Vagina (tissue), 2 donors: ENCODE measurements around the gene ASIC1. TPM values are rescaled to one million over a fixed set of nuclear protein-coding genes. Genes with fewer than 3 reads are reported as not detected.
"Not testable (repeated sequence)": the region's sequence is repeated elsewhere in the genome, so short reads cannot be mapped to it uniquely, and the experiment has no call there.

Experiments
- DNase-seq, 2 donors: peaks; one replicate each; pipeline ENCODE4 v3.0.0-alpha.2; 2017; ENCODE audit errors: extremely low spot score in 2 of 2
- H3K27ac ChIP-seq: fragments of 200-600 bp; sonication (generic); one replicate; pipeline ENCODE4 v1.5.1; 2019
- H3K27me3 ChIP-seq: fragments of 200-600 bp; sonication (generic); one replicate; pipeline ENCODE4 v1.5.1; 2019
- H3K36me3 ChIP-seq, 2 donors: fragments of 200-600 bp; sonication (generic); one replicate each; pipeline ENCODE4 v1.5.1; 2017 to 2019
- H3K4me1 ChIP-seq: fragments of 200-600 bp; sonication (generic); one replicate; pipeline ENCODE4 v1.5.1; 2019
- H3K4me3 ChIP-seq, 2 donors: fragments of 200-600 bp; sonication (generic); 1 replicate in 1 of 2; 2 replicates in 1 of 2; pipeline ENCODE4 v1.5.1; 2016 to 2019
- H3K9me3 ChIP-seq: fragments of 200-600 bp; sonication (generic); one replicate; pipeline ENCODE4 v1.5.1; 2019
- POLR2A ChIP-seq, 2 donors: fragments of 450-650 bp; IDR thresholded peaks; one replicate each; pipeline ENCODE4 v1.6.1; 2017; ENCODE audit warnings: antibody characterized with exemption in 2 of 2, mild to moderate bottlenecking in 2 of 2, moderate library complexity in 2 of 2
- POLR2AphosphoS5 ChIP-seq, 2 donors: sonication (generic); formaldehyde crosslinking; IDR thresholded peaks; one replicate each; pipeline ENCODE4 v1.9.0; 2017; ENCODE audit warnings: antibody characterized with exemption in 2 of 2, mild to moderate bottlenecking in 2 of 2, low read depth in 1 of 2; ENCODE audit not compliant: insufficient read depth in 1 of 2
- intact Hi-C: fragments of 100-400 bp; cut with DNase I; formaldehyde crosslinking; loops from one replicate; pipeline ENCODE4 v1.15.1; 2023
- total RNA-seq: library from RNA; depleted of rRNA; stranded (reverse); fragments of >200 nt; gene quantifications from one replicate; pipeline ENCODE4 v1.2.3, GENCODE V29; 2016
- TF ChIP-seq, protein P1 (sequence below), 3 experiments: fragments of 450-650 bp in 2 of 3; fragments of 200-600 bp in 1 of 3; sonication (generic) in 1 of 3; IDR thresholded peaks; one replicate each; pipeline ENCODE4 v1.5.1; 2017 to 2019; ENCODE audit warnings: antibody characterized with exemption in 3 of 3, mild to moderate bottlenecking in 2 of 3, moderate library complexity in 2 of 3

The ASIC1 gene
- total RNA-seq, 1 donor from 2014 or later = 2.9 TPM

DNA sequence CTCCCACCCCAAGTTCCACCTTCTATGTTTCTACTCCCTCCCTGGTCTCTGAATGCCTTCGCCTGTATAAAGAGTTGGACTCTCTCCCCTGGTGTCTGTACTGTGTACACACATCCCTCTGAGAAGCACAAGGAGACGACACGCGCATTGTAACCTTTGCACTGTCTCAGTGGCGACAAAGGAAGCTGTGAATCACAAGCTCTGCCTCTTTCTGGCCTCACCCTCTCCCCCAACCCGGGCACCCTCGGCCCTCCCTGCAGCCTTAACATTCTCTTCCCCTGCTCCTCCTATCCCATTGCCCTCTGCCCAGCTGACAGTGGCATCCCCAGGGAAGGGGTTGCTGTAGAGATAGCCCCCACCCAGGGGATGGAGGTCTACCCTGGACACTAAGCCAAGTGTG is 25.2 kb downstream of the ASIC1 start:
- Histone ChIP-seq H3K36me3 (peaks cover 0 to 11% of the 10 kb centered on the region in 2 donors), H3K4me1 (peaks cover 29% of the 10 kb centered on the region), H3K27ac (no peak overlapping the region), H3K27me3 (no peaks in the 10 kb centered on the region), H3K9me3 (no peaks in the 10 kb centered on the region), H3K4me3 (no peak overlapping the region)
- intact Hi-C loops = no loop called here
- TF ChIP-seq POLR2AphosphoS5 (IDR thresholded peaks at IDR 0.05; ENCODE audit: insufficient read depth in 1 of 2, low read depth in 1 of 2) (no peak), POLR2A (IDR thresholded peaks at IDR 0.05) (no peak)
- TF ChIP-seq, protein P1, sequence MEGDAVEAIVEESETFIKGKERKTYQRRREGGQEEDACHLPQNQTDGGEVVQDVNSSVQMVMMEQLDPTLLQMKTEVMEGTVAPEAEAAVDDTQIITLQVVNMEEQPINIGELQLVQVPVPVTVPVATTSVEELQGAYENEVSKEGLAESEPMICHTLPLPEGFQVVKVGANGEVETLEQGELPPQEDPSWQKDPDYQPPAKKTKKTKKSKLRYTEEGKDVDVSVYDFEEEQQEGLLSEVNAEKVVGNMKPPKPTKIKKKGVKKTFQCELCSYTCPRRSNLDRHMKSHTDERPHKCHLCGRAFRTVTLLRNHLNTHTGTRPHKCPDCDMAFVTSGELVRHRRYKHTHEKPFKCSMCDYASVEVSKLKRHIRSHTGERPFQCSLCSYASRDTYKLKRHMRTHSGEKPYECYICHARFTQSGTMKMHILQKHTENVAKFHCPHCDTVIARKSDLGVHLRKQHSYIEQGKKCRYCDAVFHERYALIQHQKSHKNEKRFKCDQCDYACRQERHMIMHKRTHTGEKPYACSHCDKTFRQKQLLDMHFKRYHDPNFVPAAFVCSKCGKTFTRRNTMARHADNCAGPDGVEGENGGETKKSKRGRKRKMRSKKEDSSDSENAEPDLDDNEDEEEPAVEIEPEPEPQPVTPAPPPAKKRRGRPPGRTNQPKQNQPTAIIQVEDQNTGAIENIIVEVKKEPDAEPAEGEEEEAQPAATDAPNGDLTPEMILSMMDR (IDR thresholded peaks at IDR 0.05) = no peak
- no peak for DNase-seq

DNA sequence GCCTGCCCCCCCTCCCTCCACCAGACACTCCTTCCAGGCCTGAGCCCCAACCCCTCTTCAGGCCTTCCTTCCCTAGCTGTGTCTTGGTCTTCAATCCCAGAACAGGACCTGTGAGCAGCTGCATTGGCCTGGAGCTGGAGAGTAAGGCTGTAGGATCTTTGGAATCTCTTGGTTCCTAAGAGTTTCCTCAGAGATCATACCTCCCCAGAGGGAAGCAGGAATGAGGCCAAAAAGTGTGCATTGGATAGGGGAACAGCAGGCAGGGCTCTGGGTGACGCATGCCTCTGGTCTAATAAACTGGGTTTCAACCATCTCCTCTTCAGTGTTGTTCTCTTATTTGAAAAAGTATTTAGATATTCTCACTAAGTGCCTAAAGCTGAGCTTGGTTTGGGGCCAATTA is 25.9 kb downstream of the ASIC1 start:
- DNase-seq = no peak
- Histone ChIP-seq H3K4me3 (no peak overlapping the region), H3K9me3 (no peaks in the 10 kb centered on the region), H3K36me3 (peaks cover 0 to 17% of the 10 kb centered on the region in 2 donors), H3K27ac (no peak overlapping the region), H3K27me3 (no peaks in the 10 kb centered on the region), H3K4me1 (peaks cover 29% of the 10 kb centered on the region)
- intact Hi-C loops = no loop called here
- TF ChIP-seq, protein P1 (IDR thresholded peaks at IDR 0.05) = no peak
- TF ChIP-seq POLR2AphosphoS5 (IDR thresholded peaks at IDR 0.05; ENCODE audit: insufficient read depth in 1 of 2, low read depth in 1 of 2) (no peak), POLR2A (IDR thresholded peaks at IDR 0.05) (no peak)

DNA sequence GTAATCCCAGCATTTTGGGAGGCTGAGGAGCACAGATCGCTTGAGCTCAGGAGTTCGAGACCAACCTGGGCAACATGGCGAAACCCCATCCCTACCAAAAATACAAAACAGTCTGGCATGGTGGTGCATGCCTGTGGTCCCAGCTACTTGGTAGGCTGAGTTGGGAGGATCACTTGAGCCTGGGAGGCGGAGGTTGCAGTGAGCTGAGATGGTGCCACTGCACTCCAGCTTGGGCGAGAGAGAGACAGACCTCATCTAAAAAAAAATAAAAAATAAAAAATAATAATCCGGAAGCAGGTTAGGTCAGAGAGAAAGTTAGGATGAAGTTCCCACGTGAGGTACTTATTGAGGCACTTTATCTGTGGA is 27.0 kb downstream of the ASIC1 start:
- DNase-seq, H3K9me3 ChIP-seq, intact Hi-C loops, H3K27me3 ChIP-seq: not testable (repeated sequence)
- Histone ChIP-seq H3K27ac (peak overlapping the region; percentile 96), H3K4me3 (peak overlapping the region; percentile 85 to 93), H3K36me3 (peaks cover 0 to 28% of the 10 kb centered on the region in 2 donors), H3K4me1 (peaks cover 29% of the 10 kb centered on the region)

DNA sequence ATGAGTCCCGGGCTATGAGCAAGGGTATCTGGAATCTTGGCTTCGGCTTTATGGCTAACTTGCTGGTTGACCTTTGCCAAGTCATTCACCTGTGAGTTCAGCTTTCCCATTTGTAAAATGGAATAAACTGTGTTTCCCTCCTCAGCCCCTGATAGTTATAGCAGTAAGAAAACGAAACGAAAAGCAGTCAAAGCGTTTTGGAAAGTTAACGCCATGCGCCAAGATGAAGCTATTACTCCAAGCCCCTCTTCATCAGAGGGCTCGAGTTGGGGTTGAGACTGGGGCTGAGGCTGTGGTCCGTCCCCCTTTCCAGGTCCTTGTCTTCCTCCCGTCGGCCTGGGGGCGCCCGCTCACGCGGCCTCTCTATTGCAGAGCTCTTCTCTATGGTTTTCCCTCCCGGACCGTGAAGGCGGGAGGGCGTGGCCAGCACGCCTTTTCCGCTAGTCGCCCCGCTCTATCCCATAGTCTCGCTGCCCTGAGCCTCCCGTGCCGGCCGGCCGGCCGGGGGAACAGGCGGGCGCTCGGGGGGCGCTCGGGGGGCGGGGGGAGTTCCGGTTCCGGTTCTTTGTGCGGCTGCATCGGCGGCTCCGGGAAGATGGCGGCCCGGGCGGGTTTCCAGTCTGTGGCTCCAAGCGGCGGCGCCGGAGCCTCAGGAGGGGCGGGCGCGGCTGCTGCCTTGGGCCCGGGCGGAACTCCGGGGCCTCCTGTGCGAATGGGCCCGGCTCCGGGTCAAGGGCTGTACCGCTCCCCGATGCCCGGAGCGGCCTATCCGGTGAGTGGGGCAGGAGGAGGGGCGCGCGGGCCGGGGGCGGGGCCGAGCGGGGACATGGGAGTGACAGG is 27.6 kb downstream of the ASIC1 start, which contains the start of gene SMARCD1:
Gene SMARCD1, plus strand, starts transcription at position 568 of the 840 bp plus-strand sequence. Its CDS starts 28 bp downstream, at position 596.
- TF ChIP-seq POLR2A (IDR thresholded peaks at IDR 0.05) (no peak), POLR2AphosphoS5 (IDR thresholded peaks at IDR 0.05; ENCODE audit: insufficient read depth in 1 of 2, low read depth in 1 of 2) (peak in 1 of 2 donors; percentile 54)
- TF ChIP-seq, protein P1 (IDR thresholded peaks at IDR 0.05) = peak in 2 of 3 experiments; percentile 29 to 86
- peaks cover 0 to 34% of the 10 kb centered on the region in 2 donors for H3K36me3 ChIP-seq
- intact Hi-C loops = no loop called here
- no peaks in the 10 kb centered on the region for H3K9me3 ChIP-seq
- peak within 1 kb of the TSS; percentile 85 to 93 for H3K4me3 ChIP-seq
- peak within 1 kb of the TSS; percentile 96 for H3K27ac ChIP-seq
- peaks cover 29% of the 10 kb centered on the region for H3K4me1 ChIP-seq
- H3K27me3 ChIP-seq = no peaks in the 10 kb centered on the region
- DNase-seq = no peak

DNA sequence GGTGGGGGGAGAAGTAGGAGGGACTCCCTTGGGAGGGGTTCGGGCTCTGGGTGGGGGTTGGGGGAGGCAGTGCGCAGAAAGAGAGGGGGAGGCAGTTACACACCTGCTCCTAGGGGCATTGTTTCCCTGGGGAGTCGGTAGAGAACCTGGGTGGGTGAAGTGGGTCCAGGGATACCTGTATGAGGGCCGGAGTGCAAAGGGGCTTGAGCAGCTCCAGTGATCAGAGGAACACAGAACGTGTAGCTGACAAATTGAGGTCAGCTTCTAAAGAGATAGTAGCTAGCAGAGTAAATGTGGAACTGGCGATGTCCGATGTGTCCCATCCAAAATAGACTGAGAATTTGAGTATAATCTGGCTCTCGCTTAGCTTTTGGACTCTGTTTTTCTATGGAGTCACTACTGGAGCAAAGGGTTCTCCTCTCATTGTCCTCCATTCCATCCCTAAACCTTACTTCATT is 28.2 kb downstream of the ASIC1 start:
- peaks cover 0 to 40% of the 10 kb centered on the region in 2 donors for H3K36me3 ChIP-seq
- H3K27me3 ChIP-seq = no peaks in the 10 kb centered on the region
- H3K27ac ChIP-seq = peak overlapping the region; percentile 96
- H3K4me3 ChIP-seq = peak overlapping the region; percentile 85 to 93
- peaks cover 26% of the 10 kb centered on the region for H3K4me1 ChIP-seq
- intact Hi-C loops = no loop called here
- no peak for TF ChIP-seq POLR2A (IDR thresholded peaks at IDR 0.05)
- TF ChIP-seq POLR2AphosphoS5 (IDR thresholded peaks at IDR 0.05; ENCODE audit: insufficient read depth in 1 of 2, low read depth in 1 of 2) = no peak
- TF ChIP-seq, protein P1 (IDR thresholded peaks at IDR 0.05) = no peak
- H3K9me3 ChIP-seq = no peaks in the 10 kb centered on the region
- no peak for DNase-seq
